ENCODE results near the gene NOL12.
"Not testable (repeated sequence)": the region's sequence is repeated elsewhere in the genome, so short reads cannot be mapped to it uniquely, and the experiment has no call there.

Gene NOL12

GRCh38 chr22:37690407-37690806, 4.3 kb downstream of the NOL12 start:
- no peak for TF ChIP-seq CTCF (IDR thresholded peaks at IDR 0.05; ENCODE audit: extremely low read depth, missing control alignments)
- DNase-seq (ENCODE audit: low spot score), result no peak

- TF ChIP-seq CTCF (IDR thresholded peaks at IDR 0.05; ENCODE audit: extremely low read depth, missing control alignments), result no peak
- no peak for DNase-seq (ENCODE audit: low spot score)
Observed at GRCh38 chr22:37690901-37691504, 4.9 kb downstream of the NOL12 start.

DNA sequence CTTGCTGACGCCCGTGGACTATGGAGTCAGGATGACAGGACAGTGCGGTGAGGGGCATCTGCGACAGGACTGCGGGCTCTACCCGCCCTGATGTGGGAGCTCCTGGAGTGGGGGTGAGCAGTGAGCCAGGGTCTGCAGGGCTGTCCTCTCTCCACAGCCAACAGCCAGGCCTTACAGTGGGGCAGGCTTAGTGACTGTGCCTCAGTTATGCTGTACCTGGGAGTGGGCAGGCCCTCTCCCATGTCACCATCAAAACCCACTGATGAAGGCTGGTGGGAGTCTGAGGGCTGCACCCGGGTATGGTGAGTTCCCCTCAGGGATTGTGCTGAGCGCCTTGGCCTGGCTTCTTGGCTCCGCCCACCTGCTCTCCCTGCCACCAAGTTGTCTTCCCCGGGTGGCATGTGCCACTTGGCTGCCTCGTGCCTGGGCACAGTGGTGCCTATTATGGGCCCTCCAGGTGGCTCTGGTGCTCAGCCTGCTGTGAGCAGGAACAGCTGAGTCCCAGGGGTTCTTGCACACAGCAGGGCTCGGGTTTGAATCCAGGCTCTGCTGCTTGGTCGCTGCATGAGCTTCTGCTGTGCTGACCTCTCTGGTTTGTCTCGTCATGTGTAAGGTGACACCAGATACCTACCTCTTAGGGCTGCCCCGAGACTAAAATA, 6.6 kb downstream of the NOL12 start:
- DNase-seq (ENCODE audit: low spot score), result no peak

GRCh38 chr22:37694131-37694530, 8.0 kb downstream of the NOL12 start:
- DNase-seq (ENCODE audit: low spot score), result not testable (repeated sequence)

More for the DNA sequence above, 6.6 kb downstream of the NOL12 start:
- no peak for TF ChIP-seq CTCF (IDR thresholded peaks at IDR 0.05; ENCODE audit: extremely low read depth, missing control alignments)

- DNase-seq (ENCODE audit: low spot score), result not testable (repeated sequence)
Observed at GRCh38 chr22:37696260-37696656, 10.1 kb downstream of the NOL12 start.

DNA sequence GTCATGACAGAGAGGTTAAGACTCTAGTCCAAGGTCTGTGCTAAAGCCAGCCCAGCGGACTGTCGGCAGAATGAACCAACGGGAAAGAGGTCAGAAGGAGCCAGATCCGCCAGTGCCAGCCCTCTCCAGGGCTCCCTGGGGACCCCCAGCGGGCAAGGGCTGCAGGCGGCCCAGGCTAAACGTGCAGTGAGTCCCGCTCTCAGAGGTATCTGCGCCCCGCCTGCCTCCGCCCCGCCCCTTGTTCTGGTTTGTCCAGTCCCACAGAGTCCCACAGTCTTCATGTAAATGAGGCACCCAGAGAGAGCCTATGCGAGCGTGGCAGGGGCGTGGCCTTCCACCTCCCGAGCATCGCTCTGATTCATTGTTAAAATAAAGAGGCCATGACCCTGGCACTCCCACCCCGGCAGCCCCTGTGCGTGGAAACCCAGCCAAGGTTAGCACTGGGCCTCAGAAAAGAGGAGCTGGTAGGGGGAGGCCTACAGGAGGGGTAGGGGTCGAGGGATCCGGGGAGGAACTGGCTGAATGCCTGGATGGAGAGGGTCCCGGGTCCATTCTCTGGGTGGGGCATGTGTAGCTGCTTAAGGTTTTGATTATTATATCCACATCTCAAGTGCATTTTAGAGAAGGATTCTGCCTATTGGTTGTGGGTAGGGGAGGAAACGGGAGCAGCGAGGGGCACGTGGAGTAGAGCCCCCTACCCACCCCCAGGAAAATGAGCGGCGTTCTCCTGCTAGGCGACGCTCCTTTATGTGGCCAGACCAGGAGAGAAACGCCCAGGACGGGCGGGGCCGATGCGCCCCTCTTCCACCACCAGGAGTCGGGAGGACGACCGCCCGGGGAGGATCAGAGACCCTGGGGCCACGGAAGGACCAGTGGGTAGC, 10.8 kb downstream of the NOL12 start, which contains the start of gene TRIOBP:
TSS of gene TRIOBP (plus strand) at position 392 of the 881 bp plus-strand sequence. CDS start 4,318 bp downstream, outside the sequence.
- peak; percentile 33 for TF ChIP-seq CTCF (IDR thresholded peaks at IDR 0.05; ENCODE audit: extremely low read depth, missing control alignments)
- peak; percentile 87 for DNase-seq (ENCODE audit: low spot score)

- no peak for TF ChIP-seq CTCF (IDR thresholded peaks at IDR 0.05; ENCODE audit: extremely low read depth, missing control alignments)
- DNase-seq (ENCODE audit: low spot score), result no peak
Observed at GRCh38 chr22:37697538-37697835, 11.3 kb downstream of the NOL12 start.

GRCh38 chr22:37701141-37701786, 15.1 kb downstream of the NOL12 start:
- DNase-seq (ENCODE audit: low spot score), result no peak
- no peak for TF ChIP-seq CTCF (IDR thresholded peaks at IDR 0.05; ENCODE audit: extremely low read depth, missing control alignments)
